ENCODE data around the gene NDST1. TPM values are rescaled to one million over a fixed set of nuclear protein-coding genes. Genes with fewer than 3 reads are reported as not detected.

Gene NDST1
- polyA plus RNA-seq, 2 of the 4 experiments (the other 2 are of a cell fraction) = 24.4 to 50.8 TPM

- H3K4me1 ChIP-seq = peaks cover 4% of the 10 kb centered on the region; the same call in 1 of the 3 replicates
- no peak for FAIRE-seq
- ChIA-PET POLR2A (no interaction called here), CTCF (interaction anchor here (0.6 to 2.9 kb wide), 8 partner anchors 12 to 147 kb away, joined by 3 to 19 read pairs (median 4); no protein-coding TSS in a partner anchor)
- DNase-seq (ENCODE audit: low read depth in 1 of 2, low spot score in 1 of 2) = no peak
- H3K4me2 ChIP-seq = no peak overlapping the region
- H3K4me3 ChIP-seq = no peak overlapping the region
- TF ChIP-seq PBX3 (IDR thresholded peaks at IDR 0.05) (no peak), REST (IDR thresholded peaks at IDR 0.05) (0 out of 2 replicates have a peak, but pooled peaks have one; percentile 16), RFX5 (IDR thresholded peaks at IDR 0.05) (no peak), HES2 (IDR thresholded peaks at IDR 0.05) (no peak), SMC3 (IDR thresholded peaks at IDR 0.05) (no peak), BCL3 (IDR thresholded peaks at IDR 0.05) (no peak)
- H3K9me3 ChIP-seq = no peaks in the 10 kb centered on the region
- no peak overlapping the region for H3K27ac ChIP-seq
- ATAC-seq = no peak
- 73% methylated on average over 12 of the region's 16 CpGs for WGBS (ENCODE audit: missing lambda C conversion rate)
Observed at GRCh38 chr5:150578781-150579461, 71.0 kb downstream of the NDST1 start.

- no peak overlapping the region for H3K4me3 ChIP-seq
- FAIRE-seq (no peak), DNase-seq (ENCODE audit: low read depth in 1 of 2, low spot score in 1 of 2) (no peak), ATAC-seq (peak in 1 of 2 experiments; percentile 26; a peak in 3 of 6 replicates)
- 76% methylated on average over 11 of the region's 11 CpGs for WGBS (ENCODE audit: missing lambda C conversion rate)
- CTCF ChIA-PET = interaction anchor here (0.6 to 2.9 kb wide), 3 partner anchors 18 to 146 kb away, joined by 3 to 19 read pairs (median 3); no protein-coding TSS in a partner anchor
- H3K27ac ChIP-seq = no peak overlapping the region
- no peaks in the 10 kb centered on the region for H3K9me3 ChIP-seq
- POLR2A ChIA-PET = no interaction called here
- peaks cover 4% of the 10 kb centered on the region; the same call in 1 of the 3 replicates for H3K4me1 ChIP-seq
- no peak overlapping the region for H3K4me2 ChIP-seq
- TF ChIP-seq REST (IDR thresholded peaks at IDR 0.05) = 0 out of 2 replicates have a peak, but pooled peaks have one; percentile 13
- no peak for TF ChIP-seq E2F6 (IDR thresholded peaks at IDR 0.05; ENCODE audit: borderline replicate concordance, low read depth)
- no peak for TF ChIP-seq EHF (CRISPR knock-in tag; IDR thresholded peaks at IDR 0.05)
- no peak for TF ChIP-seq MAZ (IDR thresholded peaks at IDR 0.05; ENCODE audit: borderline replicate concordance, low read depth, low read length)
- TF ChIP-seq CEBPB (IDR thresholded peaks at IDR 0.05) = no peak
Observed at GRCh38 chr5:150579462-150580400, 71.8 kb downstream of the NDST1 start.
